NCI-H2171 (cell line): Measurements from ENCODE around the gene ATP5ME.
"Not testable (repeated sequence)": the region's sequence is repeated elsewhere in the genome, so short reads cannot be mapped to it uniquely, and the experiment has no call there.

Experiments
- DNase-seq: peaks from one replicate; lab custom pipeline; 2025; lab: John Stamatoyannopoulos, UW

ATP5ME gene

DNA sequence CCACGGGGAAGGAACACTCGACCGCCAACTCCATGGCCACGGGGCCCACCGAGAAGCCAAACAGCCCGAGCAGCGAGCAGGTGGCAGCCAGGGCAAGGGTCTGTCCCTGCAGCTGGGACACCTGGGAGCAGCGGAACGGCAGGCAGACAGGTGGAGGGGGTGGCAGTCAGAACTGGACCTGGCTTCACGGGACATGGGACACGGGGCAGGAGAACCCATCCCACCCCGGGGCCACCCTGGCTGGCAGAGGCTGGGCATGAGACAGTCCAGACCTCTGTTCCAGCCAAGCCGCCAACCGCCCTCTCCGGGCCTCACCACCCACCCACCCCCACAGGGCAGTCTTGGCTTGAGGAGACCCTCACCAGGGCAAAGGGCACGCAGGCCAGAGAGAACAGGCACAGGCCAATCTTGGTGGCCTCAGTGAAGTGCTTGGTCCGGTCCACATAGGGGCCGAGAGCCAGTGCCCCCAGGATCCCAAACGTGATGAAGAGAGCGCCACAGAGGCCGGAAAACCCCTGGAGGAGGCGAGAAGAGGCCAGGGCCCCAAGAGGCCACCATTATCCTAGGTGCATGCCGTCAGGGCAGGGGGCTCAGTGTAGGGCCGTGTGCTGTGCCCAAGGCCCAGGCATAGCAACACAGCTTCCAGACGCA is 9.3 kb upstream of the ATP5ME start:
- no peak for DNase-seq

DNA sequence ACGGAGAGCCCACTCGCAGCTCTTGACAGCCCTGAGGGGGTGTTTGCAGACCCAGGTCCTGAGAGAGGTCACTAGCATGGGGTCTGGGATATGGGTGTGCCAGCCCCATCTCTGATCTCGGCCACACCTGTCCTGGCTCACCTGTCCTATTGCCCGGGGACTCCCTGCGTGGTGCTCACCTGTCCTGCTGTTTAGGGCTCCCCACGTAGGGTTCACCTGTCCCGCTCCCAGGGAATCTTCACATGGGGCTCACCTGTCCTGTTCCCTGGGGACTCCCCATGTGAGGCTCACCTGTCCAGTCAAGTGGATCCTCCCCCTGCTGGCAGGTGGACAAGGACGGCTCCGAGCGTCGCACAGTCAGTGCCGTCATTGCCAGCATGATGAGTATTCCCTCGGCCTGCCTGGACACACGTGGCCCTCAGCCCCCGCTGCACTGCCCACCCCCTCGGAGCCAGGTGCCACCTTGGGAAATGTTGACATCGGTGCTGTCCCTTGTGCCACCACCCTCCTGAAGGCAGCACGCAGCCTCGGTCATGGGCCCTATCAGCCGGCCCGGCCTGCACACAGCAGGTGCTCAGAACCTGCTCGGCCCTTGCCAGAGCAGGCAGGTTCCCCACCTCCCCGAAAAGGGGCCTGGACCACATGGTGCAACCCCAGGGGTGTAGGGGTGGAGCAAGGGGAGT is 8.6 kb upstream of the ATP5ME start:
- no peak for DNase-seq

DNA sequence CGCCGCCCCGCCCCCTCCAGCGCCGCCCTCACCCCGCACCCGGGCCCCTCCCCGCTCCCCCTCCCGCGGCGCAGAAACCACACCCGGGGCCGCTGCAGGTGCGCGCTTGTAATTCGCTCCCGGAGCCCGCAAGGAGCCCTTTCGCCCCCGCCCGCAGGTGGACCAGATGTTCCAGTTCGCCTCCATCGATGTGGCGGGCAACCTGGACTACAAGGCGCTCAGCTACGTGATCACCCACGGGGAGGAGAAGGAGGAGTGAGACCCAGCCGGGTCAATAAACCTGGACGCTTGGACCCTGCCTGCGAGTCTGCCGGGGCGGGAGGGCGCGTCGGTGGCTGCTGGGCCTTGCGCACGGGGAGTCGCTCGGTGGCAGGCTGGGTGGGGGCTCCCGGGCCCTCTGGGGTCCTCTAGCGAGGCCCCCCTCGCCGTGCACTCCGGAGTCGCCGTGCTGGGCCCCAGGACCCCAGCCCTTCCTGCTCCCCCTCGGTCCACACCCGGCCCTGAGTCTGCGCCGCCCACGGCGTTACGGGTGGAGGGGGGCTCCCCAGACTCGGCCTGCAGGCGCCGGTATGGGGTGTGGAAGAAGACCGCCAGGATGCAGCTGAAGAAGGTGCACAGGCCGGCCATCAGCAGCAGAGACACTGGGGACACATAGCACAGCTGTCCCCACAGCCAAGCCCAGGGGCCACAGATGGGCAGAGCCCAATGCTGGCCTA is 7.8 kb upstream of the ATP5ME start:
- DNase-seq = no peak

DNA sequence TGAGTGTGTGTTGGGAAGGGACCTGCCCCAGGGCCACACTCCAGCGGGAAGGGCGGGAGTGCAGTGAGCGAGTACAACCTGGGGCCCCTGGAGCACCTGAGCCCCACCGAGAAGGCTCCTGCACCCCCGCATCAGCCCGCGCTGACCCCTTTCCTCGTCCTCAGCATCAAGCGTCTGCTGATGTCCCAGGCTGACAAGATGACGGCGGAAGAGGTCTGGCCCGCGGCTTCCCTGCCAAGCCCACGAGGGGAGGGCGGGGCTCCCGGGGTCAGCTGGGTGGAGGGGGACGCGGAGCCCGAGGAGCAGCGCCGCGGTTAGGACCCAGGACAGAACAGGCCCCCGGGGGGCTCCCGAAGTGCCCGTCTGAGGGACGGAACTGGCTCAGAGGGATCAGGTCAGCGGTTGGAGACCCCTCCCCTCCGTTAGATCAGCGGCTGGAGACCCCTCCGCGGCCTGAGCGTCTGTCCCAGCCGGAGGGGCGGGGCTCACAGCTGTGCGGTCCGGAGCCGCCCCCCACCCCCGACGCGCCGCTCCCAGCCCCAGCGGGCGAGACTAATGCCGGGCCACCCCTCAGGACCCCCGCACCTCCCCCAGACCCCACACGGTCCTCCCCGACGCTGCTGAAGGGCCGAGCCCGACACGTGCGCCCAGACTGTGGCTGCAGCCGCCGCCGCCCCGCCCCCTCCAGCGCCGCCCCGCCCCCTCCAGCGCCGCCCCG is 7.0 kb upstream of the ATP5ME start:
- DNase-seq = no peak

DNA sequence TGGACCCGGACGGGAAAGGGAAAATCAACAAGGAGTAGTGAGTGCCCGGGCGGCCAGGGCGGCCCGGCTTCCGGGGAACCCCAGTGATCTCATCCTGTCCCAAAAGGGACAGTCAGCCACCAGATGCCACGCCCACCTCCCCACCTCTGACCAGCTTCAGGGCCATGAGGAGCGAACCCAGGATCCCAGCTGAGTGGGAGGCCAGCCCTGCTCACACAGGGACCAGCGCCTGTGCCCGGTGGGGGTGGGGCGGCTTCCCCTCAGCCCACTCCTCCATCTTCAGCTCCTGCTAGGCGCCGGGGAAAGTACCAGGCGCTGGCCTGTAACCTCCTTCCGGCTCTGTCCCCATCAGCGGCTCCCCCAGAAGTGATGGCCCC is 6.5 kb upstream of the ATP5ME start:
- DNase-seq = no peak

DNA sequence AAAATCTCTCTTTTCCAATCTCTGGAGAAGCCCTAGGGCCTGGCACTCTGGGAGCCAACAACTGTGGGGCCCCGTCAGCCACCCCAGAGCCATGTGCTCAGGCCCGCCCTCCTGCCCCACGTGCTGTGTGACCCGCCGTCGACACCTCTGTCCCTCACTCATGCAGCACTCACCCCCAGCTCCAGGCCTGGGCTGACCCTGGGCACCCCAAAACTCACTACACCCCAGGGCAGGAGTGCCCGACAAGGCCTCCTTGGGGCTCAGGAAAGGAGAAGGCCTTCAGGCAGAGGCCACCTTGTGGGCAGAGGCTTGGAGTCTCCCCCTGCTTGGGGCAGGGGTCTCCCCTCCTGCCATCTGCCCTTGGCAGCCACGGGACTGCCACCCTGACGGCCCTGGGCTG is 6.0 kb upstream of the ATP5ME start:
- no peak for DNase-seq

DNA sequence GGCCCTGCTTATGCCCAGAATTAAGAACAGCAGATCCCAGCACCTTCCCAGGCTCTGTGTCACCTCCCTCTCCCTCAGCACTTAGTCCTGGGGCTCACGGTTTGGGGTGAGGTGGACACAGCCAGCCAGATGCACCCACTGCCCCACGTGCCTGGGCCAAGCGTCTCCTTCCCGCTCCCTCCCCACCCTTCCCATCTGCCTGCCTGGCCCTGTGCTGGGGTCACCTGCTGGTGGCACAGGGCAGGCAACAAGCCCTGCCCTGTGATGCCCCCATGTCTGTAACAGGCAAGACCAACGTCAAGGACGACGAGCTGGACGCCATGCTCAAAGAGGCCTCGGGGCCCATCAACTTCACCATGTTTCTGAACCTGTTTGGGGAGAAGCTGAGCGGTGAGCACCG is 5.6 kb upstream of the ATP5ME start:
- no peak for DNase-seq

DNA sequence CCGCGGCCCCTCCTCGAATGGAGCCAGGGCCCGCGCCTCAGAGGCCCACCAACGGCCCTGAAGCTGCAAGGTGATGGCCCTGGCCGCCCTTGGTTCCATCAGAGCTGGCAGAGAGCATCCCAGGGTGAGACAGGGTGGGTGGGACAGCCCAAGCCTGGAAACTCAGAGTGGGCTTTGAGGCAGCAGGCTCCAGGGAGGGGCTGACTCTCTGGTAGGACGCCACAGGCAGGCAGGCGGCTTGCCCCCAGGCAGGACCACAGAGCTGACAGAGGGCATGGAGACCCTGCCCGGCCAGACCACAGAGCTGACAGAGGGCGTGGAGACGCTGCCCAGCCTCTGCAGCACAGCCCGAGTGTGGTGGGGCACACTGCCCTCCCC is 5.0 kb upstream of the ATP5ME start:
- no peak for DNase-seq

DNA sequence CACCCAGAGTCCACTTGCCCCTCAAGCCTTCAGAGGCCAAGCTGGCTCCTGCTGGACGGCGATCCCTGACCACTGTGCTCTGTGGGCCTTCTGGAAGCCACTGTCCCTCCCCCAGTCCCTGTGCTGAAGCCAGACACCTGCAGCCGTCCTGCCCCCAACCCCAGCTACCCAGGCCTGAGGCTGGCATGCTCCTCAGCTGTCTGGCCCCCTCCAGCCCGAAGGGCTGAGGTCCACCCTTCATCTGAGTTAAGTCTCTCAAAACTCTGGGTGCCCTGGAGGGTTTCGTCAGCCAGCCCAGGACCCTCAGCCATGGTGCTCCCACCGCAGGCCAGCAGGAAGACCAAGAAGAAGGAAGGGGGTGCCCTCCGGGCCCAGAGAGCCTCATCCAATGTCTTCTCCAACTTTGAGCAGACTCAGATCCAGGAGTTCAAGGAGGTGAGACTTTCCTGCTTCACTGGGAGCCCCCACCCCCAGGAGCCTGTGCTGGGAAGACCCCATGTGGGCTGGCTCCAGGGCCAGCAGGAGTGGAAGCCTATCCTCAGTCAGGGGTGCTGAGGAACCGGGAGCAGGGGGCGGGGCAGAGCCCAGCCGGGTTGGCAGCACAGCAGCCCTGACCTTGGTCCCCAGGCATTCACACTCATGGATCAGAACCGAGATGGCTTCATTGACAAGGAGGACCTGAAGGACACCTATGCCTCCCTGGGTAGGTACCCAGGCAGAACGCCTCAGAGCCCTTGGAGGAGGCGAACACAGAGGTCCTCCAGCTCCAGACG is 4.4 kb upstream of the ATP5ME start:
- no peak for DNase-seq

DNA sequence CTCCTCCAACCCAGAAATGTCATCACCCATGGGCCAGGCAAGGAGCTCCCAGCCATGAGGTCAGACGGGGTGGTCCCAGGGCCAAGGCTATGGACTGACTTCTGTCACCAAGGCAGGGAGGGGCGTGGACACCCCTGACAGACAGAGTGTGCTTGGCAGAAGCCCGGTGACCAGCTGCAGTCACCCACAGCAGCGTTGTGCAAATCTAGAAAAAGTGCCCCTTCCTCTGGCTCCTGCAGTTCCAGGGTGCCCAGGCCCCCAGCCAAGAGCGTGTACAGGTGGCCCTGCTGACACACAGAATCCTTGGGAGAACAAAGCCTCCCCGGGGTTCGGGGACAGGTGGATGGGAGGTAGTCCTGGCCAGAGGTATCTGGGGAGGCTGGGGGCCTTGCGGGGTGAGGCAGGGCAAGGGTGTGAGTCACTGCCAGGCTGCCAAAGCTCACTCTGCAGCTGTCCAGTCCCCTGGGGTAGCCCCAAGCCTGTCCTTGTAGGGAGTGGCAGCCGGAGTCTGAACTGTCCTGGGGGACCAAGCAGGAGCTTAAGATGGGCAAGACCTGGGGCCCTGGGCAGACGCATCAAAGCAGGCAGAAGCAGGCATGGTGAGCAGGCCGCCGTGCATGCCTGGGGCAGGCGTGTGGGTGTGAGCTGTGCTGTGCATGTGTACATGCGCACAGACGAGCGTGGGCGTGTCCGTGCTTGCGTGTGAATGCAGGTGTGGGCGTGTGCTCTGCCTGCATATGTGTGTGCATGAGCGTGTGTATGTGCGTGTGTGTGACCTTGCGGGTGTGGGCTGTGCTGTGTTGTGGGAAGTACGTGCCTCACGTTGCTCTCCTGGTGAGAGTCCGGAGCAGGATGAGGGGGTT is 3.6 kb upstream of the ATP5ME start:
- DNase-seq = no peak

DNA sequence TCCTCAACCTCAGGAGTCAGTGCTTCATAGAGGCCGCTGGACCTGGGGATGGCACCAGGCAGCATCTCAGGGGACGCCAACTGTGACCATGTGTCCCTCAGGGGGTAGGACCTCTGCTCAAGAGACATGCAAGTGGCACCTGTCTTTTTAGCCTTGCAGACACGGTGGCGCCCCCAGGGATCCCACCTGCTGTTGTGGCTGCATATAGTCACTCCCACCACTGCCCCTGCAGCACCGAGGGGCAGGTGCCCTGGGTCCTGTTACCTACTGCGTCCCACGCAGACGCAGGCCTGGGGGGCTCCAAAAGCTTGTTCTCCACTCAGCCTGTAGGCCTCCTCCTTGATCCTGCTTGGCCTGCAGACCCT is 2.8 kb upstream of the ATP5ME start:
- DNase-seq = no peak

DNA sequence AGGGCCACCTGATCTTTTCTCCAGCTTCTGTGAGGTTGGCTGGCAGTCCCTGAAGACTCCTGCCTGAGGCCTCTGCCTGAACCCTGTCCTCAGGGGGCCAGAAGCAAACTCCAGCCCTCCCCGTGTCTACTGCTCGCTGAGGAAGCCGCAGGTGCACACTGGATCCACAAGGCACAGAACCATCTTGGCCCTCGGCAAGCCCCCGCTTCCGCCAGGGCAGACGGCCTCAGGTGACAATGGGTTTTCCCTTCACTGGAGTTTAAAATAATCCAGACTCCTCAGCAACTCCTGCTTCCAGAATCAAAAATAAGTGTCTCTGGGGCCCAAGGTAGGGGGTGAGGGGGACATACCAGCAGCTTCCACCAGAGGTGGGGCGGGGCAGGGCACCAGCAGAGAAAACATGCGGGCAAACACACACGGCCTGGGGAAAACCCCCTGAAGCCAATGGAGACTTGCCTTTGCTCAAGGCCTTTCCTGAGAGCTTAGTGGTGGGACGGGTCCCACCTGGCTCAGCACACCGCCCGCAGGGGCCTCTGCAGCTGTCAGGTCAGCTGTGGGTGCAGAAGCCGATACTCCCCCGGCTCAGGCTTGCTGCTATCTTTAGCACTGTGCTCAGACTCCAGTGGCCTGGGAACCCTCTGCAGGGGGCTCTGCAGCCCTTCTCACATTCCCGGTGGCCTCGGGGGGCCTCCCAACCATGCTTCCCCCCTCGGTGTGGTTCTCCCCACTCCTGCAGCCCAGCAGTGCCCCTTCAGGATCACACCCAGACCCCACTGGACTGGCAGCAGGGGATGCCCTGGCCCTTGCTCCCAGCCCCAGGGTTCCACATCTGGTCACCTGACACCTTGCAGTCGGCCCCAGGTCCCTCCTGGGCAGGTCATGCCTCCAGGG is 2.1 kb upstream of the ATP5ME start:
- no peak for DNase-seq

DNA sequence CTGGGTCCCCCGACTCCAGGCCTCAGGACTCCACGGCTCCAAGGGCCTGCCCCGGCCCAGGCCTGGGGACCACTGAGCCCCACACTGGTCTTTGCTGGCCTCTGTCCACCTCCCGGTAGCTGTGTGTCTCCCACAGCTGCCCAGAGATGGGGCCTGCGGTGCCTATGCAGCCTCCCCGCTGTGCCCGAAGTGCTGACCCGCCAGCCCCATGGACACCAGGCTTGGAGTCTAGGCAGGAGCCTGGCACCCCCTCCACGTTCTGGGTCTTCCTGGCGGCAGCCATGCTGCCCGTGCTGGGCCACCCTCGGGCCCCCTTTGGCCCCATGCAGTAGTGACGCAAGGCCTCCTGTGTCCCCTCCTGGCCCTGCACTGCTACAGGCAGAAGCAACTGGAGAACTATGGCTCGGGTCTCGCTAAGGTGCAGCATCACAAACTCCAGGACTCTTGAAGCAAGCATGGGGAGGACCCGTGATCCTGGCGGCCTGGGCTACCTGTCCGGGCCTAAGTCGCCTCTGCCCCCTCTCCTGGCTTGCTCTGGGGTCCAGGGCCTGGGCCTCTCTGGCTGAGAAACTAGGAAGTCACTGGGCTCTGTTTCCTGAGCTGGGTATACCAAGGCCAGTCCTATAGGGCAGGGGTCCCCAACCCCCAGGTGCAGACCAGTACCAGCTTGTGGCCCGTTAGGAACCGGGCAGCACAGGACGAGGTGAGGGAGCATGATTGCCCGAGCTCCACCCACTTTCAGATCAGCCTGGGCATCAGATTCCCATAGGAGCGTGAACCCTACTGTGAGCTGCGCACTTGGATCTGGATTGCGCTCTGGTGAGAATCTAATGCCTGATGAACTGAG is 1.2 kb upstream of the ATP5ME start:
- no peak for DNase-seq

DNA sequence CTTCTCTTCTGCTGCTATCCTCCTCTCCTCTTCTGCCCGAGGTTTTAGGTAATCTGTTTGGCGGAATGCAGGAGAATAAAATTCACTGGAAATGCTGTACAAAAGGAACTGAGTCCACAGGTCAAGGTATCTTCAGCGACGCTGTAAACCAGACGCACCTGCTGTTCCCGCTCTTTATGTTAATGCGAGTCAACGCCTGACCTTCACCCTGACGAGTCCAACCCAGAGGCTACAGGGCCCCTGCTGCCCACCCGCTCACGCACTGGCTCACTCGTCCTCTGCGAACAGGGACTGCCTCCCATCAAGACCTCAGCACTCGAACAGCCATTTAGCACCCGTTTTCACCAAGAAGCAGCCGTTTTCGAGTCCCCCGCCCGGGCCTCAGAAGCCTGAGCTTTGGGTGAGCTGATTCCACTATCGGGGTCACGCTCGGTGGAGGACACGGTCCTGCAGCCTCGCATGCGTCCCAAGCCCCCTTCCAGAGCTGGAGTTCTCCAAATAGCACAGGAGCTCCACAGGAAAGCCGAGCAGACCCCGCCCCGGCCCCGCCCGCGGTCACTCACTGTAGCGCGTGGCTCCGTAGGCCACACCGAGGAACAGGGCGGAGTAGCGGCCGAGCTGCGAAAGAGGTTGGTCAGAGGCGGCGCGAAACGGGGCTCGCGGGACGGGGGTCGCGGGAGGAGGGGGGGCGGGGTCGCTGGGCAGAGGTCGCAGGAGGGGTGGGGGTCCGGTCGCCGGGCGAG is 556 bp downstream of the ATP5ME start:
- DNase-seq = no peak

DNA sequence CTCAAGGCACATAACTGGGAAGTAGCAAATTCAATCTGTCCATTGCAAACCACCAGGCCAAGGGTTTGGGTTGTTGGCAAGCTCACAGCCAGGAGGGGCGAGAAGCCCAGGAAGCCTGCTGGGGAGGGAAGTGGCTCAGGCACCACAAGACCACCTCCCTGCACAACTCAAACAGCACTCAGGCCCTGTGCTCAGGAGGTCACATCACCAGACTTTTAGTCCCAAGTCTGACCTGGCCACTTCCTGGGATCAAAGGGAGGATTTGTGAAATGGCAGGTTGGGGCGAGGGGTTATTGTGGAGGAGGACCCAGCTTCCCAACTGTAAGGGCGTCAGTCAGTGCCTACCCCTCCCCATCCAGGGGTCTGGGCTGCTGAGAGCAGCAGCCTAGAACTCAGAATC is 2.3 kb downstream of the ATP5ME start:
- no peak for DNase-seq

DNA sequence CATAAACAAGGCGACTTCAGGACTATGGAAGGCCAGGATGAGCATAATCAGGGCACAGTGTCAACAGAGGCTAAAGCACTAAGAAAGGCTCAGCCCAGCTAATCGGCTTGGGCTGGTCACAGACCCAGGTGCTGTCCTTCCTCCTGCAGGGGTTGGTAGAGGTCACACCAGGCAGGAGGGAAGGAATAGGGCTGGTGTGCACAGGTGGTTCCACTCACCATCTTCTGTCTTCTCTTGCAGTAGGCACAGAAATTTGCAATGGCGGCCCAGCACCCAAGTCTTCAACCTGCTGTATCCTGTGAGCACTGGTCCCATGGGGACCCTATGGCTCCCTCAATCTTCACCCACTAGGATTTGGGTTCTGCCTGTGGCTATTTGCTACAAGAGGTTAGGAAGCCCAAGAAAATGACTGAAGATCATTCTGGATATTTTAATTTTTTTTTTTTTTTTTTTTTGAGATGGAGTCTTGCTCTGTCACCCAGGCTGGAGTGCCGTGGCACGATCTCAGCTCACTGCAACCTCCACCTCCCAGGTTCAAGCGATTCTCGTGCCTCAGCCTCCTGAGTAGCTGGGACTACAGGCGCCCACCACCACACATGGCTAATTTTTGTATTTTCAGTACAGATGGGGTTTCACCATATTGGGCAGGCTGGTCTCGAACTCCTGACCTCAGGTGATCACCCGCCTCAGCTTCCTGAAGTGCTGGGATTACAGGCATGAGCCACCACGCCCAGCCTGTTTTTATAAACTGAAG is 4.1 kb downstream of the ATP5ME start:
- DNase-seq = not testable (repeated sequence)

DNA sequence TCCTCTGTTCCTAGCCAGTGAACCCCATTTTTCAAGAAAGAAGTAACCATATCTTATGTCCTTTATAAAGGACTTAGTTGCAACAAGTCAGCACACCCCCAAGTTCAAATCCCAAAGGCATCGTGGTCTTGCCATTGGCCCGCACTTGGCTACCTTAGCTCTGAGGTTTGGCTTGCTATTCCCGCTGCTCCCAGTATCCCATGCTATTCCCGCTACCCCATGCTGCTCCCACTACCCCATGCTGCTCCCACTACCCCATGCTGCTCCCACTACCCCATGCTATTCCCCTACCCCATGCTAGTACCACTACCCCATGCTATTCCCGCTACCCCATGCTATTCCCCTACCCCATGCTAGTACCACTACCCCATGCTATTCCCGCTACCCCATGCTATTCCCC is 5.9 kb downstream of the ATP5ME start:
- DNase-seq = not testable (repeated sequence)

DNA sequence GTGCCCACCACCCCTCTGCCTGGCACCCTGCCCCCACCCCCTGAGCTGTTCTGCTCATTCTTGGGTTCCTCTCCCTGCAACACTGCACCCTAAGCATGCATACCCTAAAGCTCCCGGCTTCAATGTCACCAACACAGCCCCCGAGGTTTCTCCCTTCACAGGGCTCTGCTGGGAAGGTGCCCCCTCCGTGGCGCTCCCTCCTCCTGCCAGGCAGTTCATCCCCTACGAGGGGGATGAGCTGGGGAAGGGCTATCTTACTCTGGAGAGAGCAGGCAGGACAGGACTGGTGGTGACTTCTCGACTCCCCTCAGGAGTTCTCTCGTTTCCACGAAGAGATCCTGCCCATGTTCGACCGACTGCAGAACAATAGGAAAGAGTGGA is 6.5 kb downstream of the ATP5ME start:
- no peak for DNase-seq
